H1 (cell line): ENCODE measurements around the gene RECK. TPM values are rescaled to one million over a fixed set of nuclear protein-coding genes. Genes with fewer than 3 reads are reported as not detected.

ENCODE experiments used
- CTCF ChIA-PET: fragments of 300-600 bp; sonication (Branson Sonifier 250); formaldehyde crosslinking; loops from one replicate; lab custom pipeline; 2021; ENCODE audit not compliant: partially characterized antibody; lab: Charles Lee
- POLR2A ChIA-PET: fragments of 300-600 bp; sonication (Branson Sonifier 250); formaldehyde crosslinking; loops from one replicate; lab custom pipeline; 2021; ENCODE audit warnings: inconsistent platforms; ENCODE audit not compliant: partially characterized antibody; lab: Charles Lee
- DNase-seq, 2 experiments: peaks; one replicate each; pipeline versions ENCODE4 v3.0.0 to v3.0.0-alpha.2; 2010 to 2022; ENCODE audit warnings: low spot score in 2 of 2, low read depth in 1 of 2, mixed read lengths in 1 of 2
- FAIRE-seq: peaks from 2 replicates; lab custom pipeline; 2011; peaks lifted over from hg19 to GRCh38; lab: Jason Lieb, UNC
- H2AFZ ChIP-seq: 2 replicates; pipeline ENCODE4 v1.8.1; 2012; ENCODE audit warnings: low read length, inconsistent platforms
- H2AK5ac ChIP-seq: 2 replicates; pipeline ENCODE4 v1.6.1; 2013; ENCODE audit warnings: low read depth, low read length
- H2BK120ac ChIP-seq: replicated peaks from 2 replicates; pipeline ENCODE3; 2013; ENCODE audit warnings: low read depth, low read length, inconsistent platforms
- H2BK12ac ChIP-seq: 2 replicates; pipeline ENCODE4 v1.6.1; 2013; ENCODE audit warnings: low read depth, low read length
- H2BK15ac ChIP-seq: 2 replicates; pipeline ENCODE4 v1.6.1; 2013; ENCODE audit warnings: low read length
- H2BK20ac ChIP-seq: 2 replicates; pipeline ENCODE4 v1.6.1; 2013; ENCODE audit warnings: low read length
- H2BK5ac ChIP-seq: 2 replicates; pipeline ENCODE4 v1.6.1; 2013; ENCODE audit warnings: low read depth, low read length
- H3K14ac ChIP-seq: 2 replicates; pipeline ENCODE4 v1.6.1; 2013; ENCODE audit warnings: inconsistent platforms; ENCODE audit not compliant: insufficient read length
- H3K18ac ChIP-seq: 2 replicates; pipeline ENCODE4 v1.6.1; 2013; ENCODE audit warnings: low read length; ENCODE audit errors: extremely low read depth
- H3K23ac ChIP-seq: 2 replicates; pipeline ENCODE4 v1.6.1; 2013; ENCODE audit warnings: inconsistent platforms; ENCODE audit not compliant: insufficient read length
- H3K23me2 ChIP-seq: 2 replicates; pipeline ENCODE4 v1.6.1; 2013; ENCODE audit warnings: low read depth, low read length
- H3K27ac ChIP-seq: 2 replicates; pipeline ENCODE4 v1.6.1; 2011; ENCODE audit warnings: low read depth, low read length, inconsistent platforms
- H3K27me3 ChIP-seq, 4 experiments: replicated peaks in 1 of 4; 1 replicate in 1 of 4; 2 replicates in 3 of 4; pipeline versions ENCODE4 v1.6.1 to v1.8.1; 2011 to 2013; ENCODE audit warnings: low read length in 3 of 4, mild to moderate bottlenecking in 3 of 4, inconsistent platforms in 2 of 4, mixed read lengths in 2 of 4, moderate library complexity in 1 of 4; ENCODE audit not compliant: control insufficient read depth in 3 of 4, insufficient read depth in 3 of 4; ENCODE audit errors: extremely low read depth in 1 of 4
- H3K36me3 ChIP-seq, 4 experiments: 2 replicates each; pipeline versions ENCODE4 v1.6.1 to v1.8.1; 2011 to 2013; ENCODE audit warnings: mild to moderate bottlenecking in 4 of 4, low read length in 3 of 4, moderate library complexity in 2 of 4, control low read depth in 1 of 4, inconsistent platforms in 1 of 4; ENCODE audit not compliant: insufficient read depth in 4 of 4, control insufficient read depth in 2 of 4
- H3K4ac ChIP-seq: replicated peaks from 2 replicates; pipeline ENCODE3; 2013; ENCODE audit warnings: low read length, low read depth, mixed read lengths, inconsistent platforms; ENCODE audit not compliant: insufficient read length
- H3K4me1 ChIP-seq, 4 experiments: replicated peaks in 1 of 4; 1 replicate in 1 of 4; 2 replicates in 3 of 4; pipeline versions ENCODE4 v1.6.1 to v1.8.1; 2011 to 2013; ENCODE audit warnings: low read length in 3 of 4, inconsistent platforms in 2 of 4, mixed read lengths in 1 of 4; ENCODE audit not compliant: insufficient read depth in 4 of 4, control insufficient read depth in 3 of 4
- H3K4me2 ChIP-seq, 2 experiments: 2 replicates each; pipeline versions ENCODE4 v1.6.1 to v1.8.1; 2011 to 2013; ENCODE audit warnings: low read depth in 2 of 2, low read length in 2 of 2, control low read depth in 1 of 2, inconsistent platforms in 1 of 2, mild to moderate bottlenecking in 1 of 2; ENCODE audit not compliant: insufficient read depth in 1 of 2
- H3K4me3 ChIP-seq, 4 experiments: fragments of 200-600, 300-600 bp in 1 of 4; sonication (generic), shearing (Covaris generic), sonication (Bioruptor Twin) in 1 of 4; 2 replicates each; pipeline versions ENCODE4 v1.5.1 to v1.8.1; 2011 to 2016; ENCODE audit warnings: low read length in 4 of 4, low read depth in 3 of 4, control low read depth in 2 of 4, inconsistent platforms in 2 of 4, mild to moderate bottlenecking in 2 of 4, mixed read lengths in 1 of 4, moderate library complexity in 1 of 4; ENCODE audit not compliant: insufficient read depth in 2 of 4; ENCODE audit errors: extremely low read depth in 1 of 4
- H3K56ac ChIP-seq: replicated peaks from 2 replicates; pipeline ENCODE3; 2013; ENCODE audit warnings: low read depth, mild to moderate bottlenecking, mixed read lengths, low read length, inconsistent platforms; ENCODE audit not compliant: insufficient read length
- H3K79me1 ChIP-seq: 2 replicates; pipeline ENCODE4 v1.6.1; 2013; ENCODE audit warnings: low read depth, low read length, control low read depth
- H3K79me2 ChIP-seq, 2 experiments: 2 replicates each; pipeline versions ENCODE4 v1.6.1 to v1.8.1; 2012 to 2013; ENCODE audit warnings: low read length in 2 of 2, mild to moderate bottlenecking in 2 of 2, inconsistent platforms in 1 of 2; ENCODE audit not compliant: insufficient read depth in 2 of 2, control insufficient read depth in 1 of 2
- H3K9ac ChIP-seq, 4 experiments: replicated peaks in 1 of 4; 1 replicate in 1 of 4; 2 replicates in 3 of 4; pipeline versions ENCODE4 v1.6.1 to v1.8.1; 2011 to 2013; ENCODE audit warnings: low read depth in 3 of 4, low read length in 3 of 4, control low read depth in 2 of 4, mild to moderate bottlenecking in 2 of 4, moderate library complexity in 2 of 4, inconsistent platforms in 1 of 4; ENCODE audit errors: extremely low read depth in 1 of 4
- H3K9me3 ChIP-seq, 2 experiments: 2 replicates each; pipeline versions ENCODE4 v1.6.1 to v1.8.1; 2012 to 2013; ENCODE audit warnings: mild to moderate bottlenecking in 2 of 2, moderate library complexity in 2 of 2, control low read depth in 1 of 2, inconsistent platforms in 1 of 2, low read depth in 1 of 2, low read length in 1 of 2, mixed read lengths in 1 of 2; ENCODE audit not compliant: insufficient read depth in 2 of 2
- H4K20me1 ChIP-seq, 2 experiments: replicated peaks in 1 of 2; 2 replicates each; pipeline versions ENCODE3 to v1.8.1; 2011 to 2013; ENCODE audit warnings: inconsistent platforms in 2 of 2, low read length in 2 of 2, mild to moderate bottlenecking in 1 of 2; ENCODE audit not compliant: insufficient read depth in 2 of 2, control insufficient read depth in 1 of 2
- H4K5ac ChIP-seq: 2 replicates; pipeline ENCODE4 v1.6.1; 2013; ENCODE audit warnings: low read length, low read depth, mixed read lengths, inconsistent platforms; ENCODE audit not compliant: insufficient read length
- H4K8ac ChIP-seq: 2 replicates; pipeline ENCODE4 v1.8.0; 2013; ENCODE audit warnings: mild to moderate bottlenecking, moderate library complexity, low read length, inconsistent platforms; ENCODE audit not compliant: insufficient read depth; ENCODE audit errors: extremely low read depth
- H4K91ac ChIP-seq: replicated peaks from 2 replicates; pipeline ENCODE3; 2013; ENCODE audit warnings: low read length, mixed read lengths, inconsistent platforms; ENCODE audit not compliant: insufficient read length
- ATF3 ChIP-seq: IDR thresholded peaks from 2 replicates; pipeline ENCODE4 v1.6.1; 2011; ENCODE audit warnings: low read depth, mild to moderate bottlenecking, low read length; ENCODE audit not compliant: insufficient read depth
- BCL11A ChIP-seq, 2 experiments: IDR thresholded peaks; one replicate each; pipeline ENCODE4 v1.6.1; 2011; ENCODE audit warnings: low read depth in 2 of 2, low read length in 2 of 2, mild to moderate bottlenecking in 2 of 2
- FOSL1 ChIP-seq: IDR thresholded peaks from 2 replicates; pipeline ENCODE4 v1.6.1; 2011; ENCODE audit warnings: mild to moderate bottlenecking, low read depth, low read length, moderate library complexity; ENCODE audit not compliant: insufficient read depth
- JUND ChIP-seq: IDR thresholded peaks from 2 replicates; pipeline ENCODE4 v1.6.1; 2011; ENCODE audit warnings: mild to moderate bottlenecking, improper control_type of control experiment, low read length
- MAFK ChIP-seq: IDR thresholded peaks from 2 replicates; pipeline ENCODE4 v1.6.1; 2012; ENCODE audit warnings: low read depth, mild to moderate bottlenecking, improper control_type of control experiment, low read length
- RAD21 ChIP-seq, 2 experiments: IDR thresholded peaks in 1 of 2; conservative IDR thresholded peaks in 1 of 2; 2 replicates each; pipeline ENCODE4 v1.6.1; 2011; ENCODE audit warnings: low read depth in 2 of 2, low read length in 2 of 2, improper control_type of control experiment in 1 of 2, inconsistent platforms in 1 of 2, mild to moderate bottlenecking in 1 of 2, moderate library complexity in 1 of 2
- RNF2 ChIP-seq: fragments of 200-900, 300-1000 bp; sonication (generic); IDR thresholded peaks from 2 replicates; pipeline ENCODE4 v1.7.1; 2016; ENCODE audit warnings: borderline replicate concordance, low read depth, mild to moderate bottlenecking, antibody characterized with exemption, low read length; ENCODE audit not compliant: poor library complexity, severe bottlenecking; ENCODE audit errors: missing control alignments
- SAP30 ChIP-seq: fragments of 300-600 bp; sonication (generic); IDR thresholded peaks from 2 replicates; pipeline ENCODE4 v1.7.1; 2012; ENCODE audit warnings: low read length, moderate library complexity, mild to moderate bottlenecking, inconsistent platforms; ENCODE audit not compliant: insufficient read depth, insufficient replicate concordance
- SIN3A ChIP-seq, 2 experiments: IDR thresholded peaks in 1 of 2; conservative IDR thresholded peaks in 1 of 2; 2 replicates each; pipeline ENCODE4 v1.6.1; 2011 to 2012; ENCODE audit warnings: low read length in 2 of 2, improper control_type of control experiment in 1 of 2, low read depth in 1 of 2, mild to moderate bottlenecking in 1 of 2
- SIX5 ChIP-seq: IDR thresholded peaks from 2 replicates; pipeline ENCODE4 v1.6.1; 2011; ENCODE audit warnings: mild to moderate bottlenecking, low read depth, low read length
- TBP ChIP-seq: IDR thresholded peaks from 2 replicates; pipeline ENCODE4 v1.6.1; 2011; ENCODE audit warnings: low read depth, low read length, improper control_type of control experiment
- TCF12 ChIP-seq: IDR thresholded peaks from 2 replicates; pipeline ENCODE4 v1.6.1; 2011; ENCODE audit warnings: low read depth, mild to moderate bottlenecking, low read length
- YY1 ChIP-seq: IDR thresholded peaks from 2 replicates; pipeline ENCODE4 v1.6.1; 2011; ENCODE audit warnings: low read depth, mild to moderate bottlenecking, low read length
- WGBS, 2 experiments: shearing (Covaris generic) in 1 of 2; methylation state at CpG; one replicate each; pipeline versions ENCODE4 v1.1.6 to v1.1.7; 2013 to 2015; ENCODE audit warnings: low lambda C conversion rate in 2 of 2, mixed read lengths in 2 of 2, inconsistent platforms in 1 of 2, low coverage in 1 of 2, missing lambda C conversion rate in 1 of 2; ENCODE audit not compliant: insufficient replicate concordance in 2 of 2, insufficient coverage in 1 of 2, insufficient read length in 1 of 2; ENCODE audit errors: extremely low coverage in 1 of 2, missing lambda C conversion rate in 1 of 2; 5-methylcytosine and 5-hydroxymethylcytosine counted together
- polyA plus RNA-seq, 7 experiments: library from polyadenylated mRNA; depleted of rRNA in 3 of 7; stranded (reverse) in 5 of 7; unstranded in 2 of 7; fragments of >200 nt in 5 of 7; fragments of 200-250 nt in 2 of 7; gene quantifications; 1 replicate in 5 of 7; 2 replicates in 1 of 7; 4 replicates in 1 of 7; pipeline versions ENCODE4 v1.2.1 to v1.2.3, GENCODE V29; 2011 to 2013; ENCODE audit warnings: missing spikeins in 2 of 7, mixed read lengths in 2 of 7
- total RNA-seq: library from RNA; stranded (reverse); fragmentation: NEBNext Ultra II Directional; extraction: Animal tissue kit (Norgen Biotek cat#: 25700); gene quantifications from 2 replicates; pipeline ENCODE4 v1.2.1, GENCODE V29; 2021

The RECK gene
- total and polyA plus RNA-seq, 2 of the 8 experiments (the other 6 are each of a cell fraction or from before 2014, with no cell fraction given), result 5.4 to 9.8 TPM

- Histone ChIP-seq H3K36me3 (no peaks in the 10 kb centered on the region), H2AFZ (no peak overlapping the region), H3K23me2 (peaks cover 2% of the 10 kb centered on the region; the same call in 1 of the 2 replicates), H2BK5ac (no peak overlapping the region), H3K27ac (no peak overlapping the region), H3K27me3 (no peaks in the 10 kb centered on the region), H3K4me2 (no peak overlapping the region), H3K79me2 (no peaks in the 10 kb centered on the region), H3K18ac (no peak overlapping the region), H3K56ac (no peak overlapping the region), H4K5ac (no peak overlapping the region), H3K4me3 (no peak overlapping the region), H3K23ac (no peak overlapping the region), H3K9me3 (no peaks in the 10 kb centered on the region), H3K9ac (no peak overlapping the region), H2BK15ac (no peak overlapping the region), H3K79me1 (no peaks in the 10 kb centered on the region), H2BK12ac (peak overlapping the region; percentile 50; the same call in 1 of the 2 replicates), H4K91ac (no peak overlapping the region), H4K20me1 (no peaks in the 10 kb centered on the region), H4K8ac (no peak overlapping the region), H2BK20ac (no peak overlapping the region), H3K14ac (no peak overlapping the region), H2AK5ac (no peak overlapping the region), H2BK120ac (no peak overlapping the region), H3K4ac (no peak overlapping the region), H3K4me1 (no peaks in the 10 kb centered on the region; a peak in 1 of 7 replicates)
- DNase-seq (no peak), FAIRE-seq (no peak)
- 91% methylated on average over 13 of the region's 13 CpGs; no CpG with 5 or more reads in 1 of the 2 experiments for WGBS, 2 experiments
- ChIA-PET CTCF (interaction anchor here (1.2 to 10.2 kb wide), 4 partner anchors 8 to 216 kb away, joined by 3 to 153 read pairs (median 13); no protein-coding TSS in a partner anchor), POLR2A (no interaction called here)
- TF ChIP-seq ATF3 (no peak), JUND (no peak), TBP (no peak), RAD21 (IDR thresholded peaks at IDR 0.05 in 1 of 2, conservative IDR thresholded peaks at IDR 0.05 in 1 of 2; ENCODE audit: low read depth in 2 of 2, low read length in 2 of 2) (no peak), BCL11A (IDR thresholded peaks at IDR 0.05; ENCODE audit: low read depth in 2 of 2, low read length in 2 of 2) (no peak), MAFK (no peak), RNF2 (no peak), SIX5 (no peak), SAP30 (no peak), SIN3A (conservative IDR thresholded peaks at IDR 0.05 in 1 of 2, IDR thresholded peaks at IDR 0.05 in 1 of 2; ENCODE audit: low read depth in 1 of 2, low read length in 2 of 2) (no peak), TCF12 (no peak), YY1 (no peak), FOSL1 (no peak)
Measured at GRCh38 chr9:36170531-36170930, 133.8 kb downstream of the RECK start.
